Right lobe of liver (tissue), 4 donors: Measurements from ENCODE around the gene MRPS7.

Source experiments
- POLR2A ChIP-seq: fragments of 450-650 bp; IDR thresholded peaks from one replicate; pipeline ENCODE4 v1.6.1; 2017; ENCODE audit warnings: antibody characterized with exemption, mild to moderate bottlenecking
- TF ChIP-seq, protein P1 (sequence below), 4 donors: fragments of 200-600 bp in 3 of 4; fragments of 450-650 bp in 1 of 4; IDR thresholded peaks; one replicate each; pipeline versions ENCODE4 v1.5.1 to v1.8.0; 2016 to 2022; ENCODE audit warnings: antibody characterized with exemption in 4 of 4, mild to moderate bottlenecking in 2 of 4
- donor health status: DM: no; HTN: no; CAD: no.
- donor health status: DM: no; HTN: no; CAD: no.
- donor health status: DM: no; HTN: yes; CAD: no.

DNA sequence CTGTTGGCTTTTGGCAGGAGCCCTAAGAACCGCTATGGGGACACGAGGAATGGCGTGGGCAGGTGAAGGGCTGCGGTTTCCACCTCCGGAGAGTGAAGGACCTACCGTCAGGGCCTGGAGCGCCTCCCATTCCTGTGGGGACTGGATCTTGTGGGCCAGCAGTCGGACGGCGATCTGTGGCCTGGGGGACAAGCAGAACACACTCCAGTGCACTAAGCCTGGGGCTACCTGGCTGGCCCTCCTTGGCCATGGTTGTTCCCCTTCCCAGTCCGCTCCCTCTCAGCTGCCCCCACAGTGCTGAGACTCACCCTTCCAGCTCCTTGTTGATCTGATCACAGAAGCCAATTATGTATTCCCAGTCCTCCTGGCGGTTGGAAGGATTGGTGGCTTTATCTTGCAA, 15.3 kb upstream of the MRPS7 start:
- TF ChIP-seq, protein P1, sequence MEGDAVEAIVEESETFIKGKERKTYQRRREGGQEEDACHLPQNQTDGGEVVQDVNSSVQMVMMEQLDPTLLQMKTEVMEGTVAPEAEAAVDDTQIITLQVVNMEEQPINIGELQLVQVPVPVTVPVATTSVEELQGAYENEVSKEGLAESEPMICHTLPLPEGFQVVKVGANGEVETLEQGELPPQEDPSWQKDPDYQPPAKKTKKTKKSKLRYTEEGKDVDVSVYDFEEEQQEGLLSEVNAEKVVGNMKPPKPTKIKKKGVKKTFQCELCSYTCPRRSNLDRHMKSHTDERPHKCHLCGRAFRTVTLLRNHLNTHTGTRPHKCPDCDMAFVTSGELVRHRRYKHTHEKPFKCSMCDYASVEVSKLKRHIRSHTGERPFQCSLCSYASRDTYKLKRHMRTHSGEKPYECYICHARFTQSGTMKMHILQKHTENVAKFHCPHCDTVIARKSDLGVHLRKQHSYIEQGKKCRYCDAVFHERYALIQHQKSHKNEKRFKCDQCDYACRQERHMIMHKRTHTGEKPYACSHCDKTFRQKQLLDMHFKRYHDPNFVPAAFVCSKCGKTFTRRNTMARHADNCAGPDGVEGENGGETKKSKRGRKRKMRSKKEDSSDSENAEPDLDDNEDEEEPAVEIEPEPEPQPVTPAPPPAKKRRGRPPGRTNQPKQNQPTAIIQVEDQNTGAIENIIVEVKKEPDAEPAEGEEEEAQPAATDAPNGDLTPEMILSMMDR (IDR thresholded peaks at IDR 0.05), result no peak
- no peak for TF ChIP-seq POLR2A
